Measurements from ENCODE around the gene DHRS12. TPM values are rescaled to one million over a fixed set of nuclear protein-coding genes. Genes with fewer than 3 reads are reported as not detected.

The DHRS12 gene
- total RNA-seq, 2 donors from 2014 or later = 2.2 to 3.5 TPM

DNA sequence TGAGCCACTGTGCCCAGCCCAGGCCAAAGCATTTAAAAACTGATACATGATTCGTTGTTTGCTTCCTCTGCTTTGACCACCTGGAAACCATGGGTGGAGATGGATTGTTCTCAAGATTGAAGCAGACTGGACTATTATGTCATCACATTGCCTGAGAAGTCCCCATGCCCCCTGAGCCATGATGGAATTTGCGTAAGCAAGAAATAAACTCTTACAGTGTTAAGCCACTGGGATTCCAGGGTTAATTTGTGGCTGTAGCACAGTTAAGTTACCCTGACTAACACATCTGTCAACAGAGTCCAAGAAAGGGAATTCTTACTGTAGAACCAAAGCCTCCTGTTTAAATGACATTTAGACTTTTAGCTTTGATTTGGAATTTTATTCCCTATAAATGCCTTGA is 19.4 kb upstream of the DHRS12 start:
- no peak overlapping the region for H3K4me3 Mint-ChIP-seq
- H3K9me3 Mint-ChIP-seq = no peaks in the 10 kb centered on the region
- DNase-seq (ENCODE audit: low spot score) (no peak), ATAC-seq (no peak)
- H3K27me3 Mint-ChIP-seq = peaks cover 0 to 3% of the 10 kb centered on the region in 2 donors
- H3K27ac Mint-ChIP-seq = no peak overlapping the region
- H3K4me1 Mint-ChIP-seq (ENCODE audit: low read depth in 2 of 2) = peaks cover 70 to 71% of the 10 kb centered on the region in 2 donors
- no peaks in the 10 kb centered on the region for H3K36me3 Mint-ChIP-seq

GRCh38 chr13:51822106-51822815 is 18.3 kb upstream of the DHRS12 start:
- peak overlapping the region in 1 of 2 donors; percentile 59 for H3K27ac Mint-ChIP-seq
- H3K27me3 Mint-ChIP-seq = peaks cover 0 to 9% of the 10 kb centered on the region in 2 donors
- DNase-seq (ENCODE audit: low spot score) (no peak), ATAC-seq (no peak)
- H3K4me1 Mint-ChIP-seq (ENCODE audit: low read depth in 2 of 2) = peaks cover 69 to 70% of the 10 kb centered on the region in 2 donors
- H3K9me3 Mint-ChIP-seq = no peaks in the 10 kb centered on the region
- H3K36me3 Mint-ChIP-seq = no peaks in the 10 kb centered on the region
- H3K4me3 Mint-ChIP-seq = peak overlapping the region; percentile 59

GRCh38 chr13:51821606-51822005 is 17.6 kb upstream of the DHRS12 start:
- H3K4me1 Mint-ChIP-seq (ENCODE audit: low read depth in 2 of 2) = peaks cover 63 to 64% of the 10 kb centered on the region in 2 donors
- ATAC-seq = peak in 1 of 2 donors; percentile 21

DNA sequence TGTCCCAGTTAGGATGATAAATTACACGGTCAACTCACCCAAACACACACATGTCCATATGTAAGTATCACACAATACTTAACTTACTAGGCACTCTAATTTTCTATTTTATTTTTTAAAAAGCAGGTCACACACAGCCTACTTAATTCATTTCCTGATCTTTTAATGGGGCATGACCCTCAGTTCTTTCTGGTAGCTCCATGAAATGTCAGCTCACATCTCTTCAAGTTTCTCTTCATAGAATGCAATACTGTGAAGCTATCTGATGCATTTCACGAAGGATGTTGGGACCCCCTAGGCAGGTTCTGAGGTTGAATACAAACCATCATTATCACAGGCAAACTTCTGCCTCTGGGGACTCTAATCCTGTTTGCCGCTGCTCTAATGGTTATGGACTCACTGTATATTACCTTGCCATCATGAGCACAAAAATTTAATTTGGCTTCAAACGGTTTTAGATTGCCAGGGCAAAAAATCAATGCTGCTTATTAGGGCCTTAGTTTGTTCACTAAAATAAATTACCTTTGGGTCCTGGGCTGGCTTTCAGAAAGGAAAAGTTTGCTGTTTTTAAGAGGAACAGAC is 16.1 kb upstream of the DHRS12 start:
- DNase-seq (ENCODE audit: low spot score) = no peak
- Mint-ChIP-seq H3K36me3 (no peaks in the 10 kb centered on the region), H3K4me3 (peak overlapping the region; percentile 20), H3K9me3 (no peaks in the 10 kb centered on the region), H3K27me3 (peaks cover 8 to 12% of the 10 kb centered on the region in 2 donors), H3K4me1 (ENCODE audit: low read depth in 2 of 2) (peaks cover 55 to 57% of the 10 kb centered on the region in 2 donors), H3K27ac (peak overlapping the region; percentile 13 to 81)
- no peak for ATAC-seq

More at GRCh38 chr13:51821606-51822005, 17.6 kb upstream of the DHRS12 start:
- Mint-ChIP-seq H3K36me3 (no peaks in the 10 kb centered on the region), H3K4me3 (peak overlapping the region; percentile 59), H3K9me3 (no peaks in the 10 kb centered on the region), H3K27ac (peak overlapping the region in 1 of 2 donors; percentile 20), H3K27me3 (peaks cover 4 to 10% of the 10 kb centered on the region in 2 donors)
- DNase-seq (ENCODE audit: low spot score) = no peak

DNA sequence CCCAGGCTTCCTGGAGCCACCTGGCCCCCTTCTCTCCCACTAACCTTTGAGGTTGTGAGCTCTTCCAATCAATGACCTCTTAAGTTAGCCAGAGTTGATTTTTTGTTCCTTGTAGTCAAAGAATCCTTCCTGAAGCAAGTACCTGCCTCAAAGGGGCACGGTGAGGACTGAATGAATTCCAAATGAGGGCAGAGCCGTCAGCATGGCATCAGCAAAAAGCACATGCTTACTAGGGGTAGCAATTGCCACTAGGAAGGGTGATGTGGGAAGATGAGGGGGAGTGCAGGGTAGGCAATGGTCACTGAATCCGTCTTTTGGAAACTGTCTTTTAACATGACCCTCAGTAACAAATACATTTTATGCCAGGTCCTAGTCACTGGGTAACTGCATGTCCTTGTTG is 15.6 kb upstream of the DHRS12 start:
- Mint-ChIP-seq H3K9me3 (no peaks in the 10 kb centered on the region), H3K27me3 (peaks cover 8 to 12% of the 10 kb centered on the region in 2 donors), H3K4me3 (no peak overlapping the region), H3K27ac (peak overlapping the region; percentile 13 to 81), H3K4me1 (ENCODE audit: low read depth in 2 of 2) (peaks cover 55 to 57% of the 10 kb centered on the region in 2 donors), H3K36me3 (no peaks in the 10 kb centered on the region)
- no peak for DNase-seq (ENCODE audit: low spot score)
- no peak for ATAC-seq

GRCh38 chr13:51818781-51819511 is 15.0 kb upstream of the DHRS12 start:
- peak; percentile 45 to 72 for ATAC-seq
- no peak for DNase-seq (ENCODE audit: low spot score)
- Mint-ChIP-seq H3K27ac (peak overlapping the region; percentile 17 to 81), H3K9me3 (no peaks in the 10 kb centered on the region), H3K36me3 (no peaks in the 10 kb centered on the region), H3K4me1 (ENCODE audit: low read depth in 2 of 2) (peaks cover 52 to 55% of the 10 kb centered on the region in 2 donors), H3K27me3 (peaks cover 8 to 12% of the 10 kb centered on the region in 2 donors), H3K4me3 (peak overlapping the region; percentile 28)

DNA sequence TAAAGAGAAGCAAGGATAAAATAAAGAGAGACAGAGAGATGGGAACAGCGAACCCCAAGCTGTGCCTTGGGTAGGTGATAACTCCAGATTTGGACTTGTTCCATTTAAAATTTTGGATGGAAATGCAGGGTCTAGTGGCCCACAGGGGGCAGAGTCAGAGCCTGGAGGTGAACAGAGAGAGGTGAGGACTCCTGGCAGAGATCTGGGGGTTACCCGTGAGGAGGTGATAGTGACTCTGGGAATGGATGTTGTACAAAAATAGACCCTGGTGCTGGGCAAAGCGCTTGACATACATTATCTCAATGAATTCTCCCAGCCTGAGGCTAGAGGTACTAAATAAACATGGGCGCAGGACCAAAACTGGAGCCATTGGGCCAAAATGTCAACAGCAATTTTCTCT is 14.3 kb upstream of the DHRS12 start:
- ATAC-seq (no peak), DNase-seq (ENCODE audit: low spot score) (no peak)
- Mint-ChIP-seq H3K9me3 (no peaks in the 10 kb centered on the region), H3K4me3 (no peak overlapping the region), H3K36me3 (no peaks in the 10 kb centered on the region), H3K27ac (peak overlapping the region; percentile 17 to 81), H3K4me1 (ENCODE audit: low read depth in 2 of 2) (peaks cover 52 to 57% of the 10 kb centered on the region in 2 donors), H3K27me3 (peaks cover 8 to 12% of the 10 kb centered on the region in 2 donors)

DNA sequence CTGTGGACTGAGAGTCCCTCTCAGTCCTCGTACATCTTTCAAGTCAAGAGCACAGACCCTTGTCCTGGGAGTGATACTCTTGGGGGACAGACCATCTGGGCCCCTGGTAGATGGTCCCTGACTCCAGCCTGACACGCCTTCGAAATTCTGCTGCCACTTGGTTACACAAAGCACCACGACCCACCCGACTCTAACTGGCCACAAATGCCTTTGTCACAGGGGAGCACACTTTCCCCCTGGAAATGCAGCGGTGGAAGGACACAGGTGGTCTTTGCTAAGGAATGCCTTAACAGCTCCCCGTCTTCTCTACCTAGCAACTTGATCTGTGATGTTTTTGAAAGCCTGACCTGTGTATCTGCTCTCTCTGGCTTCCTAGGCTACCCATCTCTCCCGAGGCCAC is 13.8 kb upstream of the DHRS12 start:
- ATAC-seq (no peak), DNase-seq (ENCODE audit: low spot score) (no peak)
- Mint-ChIP-seq H3K36me3 (no peaks in the 10 kb centered on the region), H3K4me3 (no peak overlapping the region), H3K9me3 (no peaks in the 10 kb centered on the region), H3K27me3 (peaks cover 8 to 12% of the 10 kb centered on the region in 2 donors), H3K4me1 (ENCODE audit: low read depth in 2 of 2) (peaks cover 50 to 56% of the 10 kb centered on the region in 2 donors), H3K27ac (peak overlapping the region in 1 of 2 donors; percentile 81)

- H3K27me3 Mint-ChIP-seq = peaks cover 8 to 12% of the 10 kb centered on the region in 2 donors
- ATAC-seq = no peak
- no peak overlapping the region for H3K4me3 Mint-ChIP-seq
- peak overlapping the region in 1 of 2 donors; percentile 7 for H3K27ac Mint-ChIP-seq
- no peaks in the 10 kb centered on the region for H3K9me3 Mint-ChIP-seq
- peaks cover 41 to 56% of the 10 kb centered on the region in 2 donors for H3K4me1 Mint-ChIP-seq (ENCODE audit: low read depth in 2 of 2)
- H3K36me3 Mint-ChIP-seq = no peaks in the 10 kb centered on the region
- DNase-seq (ENCODE audit: low spot score) = no peak
Observed at GRCh38 chr13:51816604-51817249, 12.8 kb upstream of the DHRS12 start.

GRCh38 chr13:51815848-51816247 is 11.9 kb upstream of the DHRS12 start:
- no peak overlapping the region for H3K4me3 Mint-ChIP-seq

GRCh38 chr13:51814825-51815650 is 11.1 kb upstream of the DHRS12 start:
- Mint-ChIP-seq H3K4me3 (peak overlapping the region; percentile 55), H3K9me3 (no peaks in the 10 kb centered on the region), H3K36me3 (no peaks in the 10 kb centered on the region), H3K27ac (peak overlapping the region; percentile 35 to 84), H3K4me1 (ENCODE audit: low read depth in 2 of 2) (peaks cover 30 to 48% of the 10 kb centered on the region in 2 donors), H3K27me3 (peaks cover 8 to 12% of the 10 kb centered on the region in 2 donors)
- ATAC-seq = peak; percentile 74 to 83
- peak; percentile 79 for DNase-seq (ENCODE audit: low spot score)

More at GRCh38 chr13:51815848-51816247, 11.9 kb upstream of the DHRS12 start:
- no peaks in the 10 kb centered on the region for H3K9me3 Mint-ChIP-seq
- peaks cover 36 to 53% of the 10 kb centered on the region in 2 donors for H3K4me1 Mint-ChIP-seq (ENCODE audit: low read depth in 2 of 2)
- no peak for DNase-seq (ENCODE audit: low spot score)
- peaks cover 8 to 12% of the 10 kb centered on the region in 2 donors for H3K27me3 Mint-ChIP-seq
- ATAC-seq = no peak
- H3K36me3 Mint-ChIP-seq = no peaks in the 10 kb centered on the region
- H3K27ac Mint-ChIP-seq = no peak overlapping the region

DNA sequence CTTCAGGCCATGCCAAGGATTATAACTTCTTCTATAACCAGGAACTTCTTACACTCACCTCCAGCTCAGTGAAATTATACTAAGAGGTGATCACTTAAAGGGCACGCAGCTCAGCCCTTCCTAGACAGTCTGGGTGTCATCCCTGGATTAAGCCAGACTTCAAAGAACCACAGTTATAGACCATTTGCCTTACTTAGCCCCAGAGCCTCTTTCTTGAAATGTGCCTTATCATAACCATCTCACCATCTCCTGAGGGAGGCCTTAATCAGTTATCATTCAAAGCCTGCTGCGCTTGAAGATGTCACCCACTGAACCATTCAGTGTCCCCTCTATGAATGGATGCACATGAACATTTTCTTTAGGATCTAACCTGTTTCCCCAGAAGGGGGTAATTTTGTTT is 10.1 kb upstream of the DHRS12 start:
- no peak overlapping the region for H3K4me3 Mint-ChIP-seq
- no peaks in the 10 kb centered on the region for H3K36me3 Mint-ChIP-seq
- peak overlapping the region in 1 of 2 donors; percentile 91 for H3K27ac Mint-ChIP-seq
- H3K9me3 Mint-ChIP-seq = no peaks in the 10 kb centered on the region
- H3K4me1 Mint-ChIP-seq (ENCODE audit: low read depth in 2 of 2) = peaks cover 29 to 39% of the 10 kb centered on the region in 2 donors
- DNase-seq (ENCODE audit: low spot score) (no peak), ATAC-seq (no peak)
- peaks cover 8 to 12% of the 10 kb centered on the region in 2 donors for H3K27me3 Mint-ChIP-seq
